Thoracic aorta (tissue), 2 donors: ENCODE data around the gene AKIRIN2. TPM values are rescaled to one million over a fixed set of nuclear protein-coding genes. Genes with fewer than 3 reads are reported as not detected.

Experiments used
- ATAC-seq: fragments of 150-250 bp; one replicate; pipeline ENCODE4 v1.8.0; 2017; ENCODE audit warnings: low read depth; ENCODE audit not compliant: insufficient number of reproducible peaks, low FRiP score
- DNase-seq: peaks from one replicate; pipeline ENCODE4 v3.0.0-alpha.2; 2020; ENCODE audit warnings: low spot score
- H3K27ac ChIP-seq, 2 donors: fragments of 200-600 bp; sonication (generic); 1 replicate in 1 of 2; 2 replicates in 1 of 2; pipeline ENCODE4 v1.5.1; 2016; ENCODE audit warnings: mild to moderate bottlenecking in 2 of 2, moderate library complexity in 2 of 2
- H3K27me3 ChIP-seq: fragments of 200-600 bp; sonication (generic); replicated peaks from 2 replicates; pipeline ENCODE4 v1.6.0; 2016; ENCODE audit warnings: mild to moderate bottlenecking; ENCODE audit not compliant: insufficient read depth
- H3K36me3 ChIP-seq: fragments of 200-600 bp; sonication (generic); one replicate; pipeline ENCODE4 v1.5.1; 2016
- H3K4me1 ChIP-seq, 2 donors: fragments of 200-600 bp; sonication (generic); 1 replicate in 1 of 2; 2 replicates in 1 of 2; pipeline versions ENCODE4 v1.5.1 to v1.6.0; 2016; ENCODE audit warnings: low read depth in 2 of 2, mild to moderate bottlenecking in 1 of 2; ENCODE audit not compliant: control insufficient read depth in 1 of 2
- H3K4me3 ChIP-seq: fragments of 200-600 bp; sonication (generic); 2 replicates; pipeline ENCODE4 v1.5.1; 2016; ENCODE audit warnings: mild to moderate bottlenecking
- H3K9me3 ChIP-seq: fragments of 200-600 bp; sonication (generic); 2 replicates; pipeline ENCODE4 v1.5.1; 2016
- total RNA-seq, 2 donors: library from RNA; depleted of rRNA; stranded (reverse); fragments of >200 nt; gene quantifications; one replicate each; pipeline versions ENCODE4 v1.1.0 to v1.2.3, GENCODE V29; 2016
- TF ChIP-seq, protein P1 (sequence below): fragments of 200-600 bp; sonication (generic); IDR thresholded peaks from one replicate; pipeline ENCODE4 v1.5.1; 2019; ENCODE audit warnings: antibody characterized with exemption

The AKIRIN2 gene
- total RNA-seq, 2 donors from 2014 or later, result 30.5 to 38.7 TPM

DNA sequence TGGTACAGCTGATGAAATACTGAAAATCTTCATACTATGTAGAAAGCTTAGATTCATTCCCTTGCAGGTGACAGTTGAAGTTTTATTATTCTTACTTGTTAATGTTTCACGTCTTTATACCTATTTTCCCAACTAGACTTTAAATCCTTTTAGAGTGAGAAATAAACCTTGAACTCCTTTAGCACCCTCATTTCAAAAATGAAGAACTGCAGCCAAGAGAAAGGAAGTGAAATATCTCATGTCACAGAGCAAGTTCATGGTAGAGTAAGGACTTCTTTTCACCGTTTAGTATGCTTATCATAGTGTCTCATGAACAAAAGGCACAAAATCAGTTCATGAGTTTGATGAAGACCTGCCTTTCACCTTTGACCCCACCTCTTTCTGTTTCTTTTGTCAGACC, 73.6 kb downstream of the AKIRIN2 start:
- Histone ChIP-seq H3K36me3 (peaks cover 2% of the 10 kb centered on the region), H3K4me1 (peaks cover 0 to 8% of the 10 kb centered on the region in 2 donors), H3K4me3 (no peak overlapping the region), H3K9me3 (no peaks in the 10 kb centered on the region), H3K27ac (no peak overlapping the region), H3K27me3 (no peaks in the 10 kb centered on the region)
- TF ChIP-seq, protein P1, sequence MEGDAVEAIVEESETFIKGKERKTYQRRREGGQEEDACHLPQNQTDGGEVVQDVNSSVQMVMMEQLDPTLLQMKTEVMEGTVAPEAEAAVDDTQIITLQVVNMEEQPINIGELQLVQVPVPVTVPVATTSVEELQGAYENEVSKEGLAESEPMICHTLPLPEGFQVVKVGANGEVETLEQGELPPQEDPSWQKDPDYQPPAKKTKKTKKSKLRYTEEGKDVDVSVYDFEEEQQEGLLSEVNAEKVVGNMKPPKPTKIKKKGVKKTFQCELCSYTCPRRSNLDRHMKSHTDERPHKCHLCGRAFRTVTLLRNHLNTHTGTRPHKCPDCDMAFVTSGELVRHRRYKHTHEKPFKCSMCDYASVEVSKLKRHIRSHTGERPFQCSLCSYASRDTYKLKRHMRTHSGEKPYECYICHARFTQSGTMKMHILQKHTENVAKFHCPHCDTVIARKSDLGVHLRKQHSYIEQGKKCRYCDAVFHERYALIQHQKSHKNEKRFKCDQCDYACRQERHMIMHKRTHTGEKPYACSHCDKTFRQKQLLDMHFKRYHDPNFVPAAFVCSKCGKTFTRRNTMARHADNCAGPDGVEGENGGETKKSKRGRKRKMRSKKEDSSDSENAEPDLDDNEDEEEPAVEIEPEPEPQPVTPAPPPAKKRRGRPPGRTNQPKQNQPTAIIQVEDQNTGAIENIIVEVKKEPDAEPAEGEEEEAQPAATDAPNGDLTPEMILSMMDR, result no peak
- DNase-seq, result no peak
- no peak for ATAC-seq

Other genes with a start within 250 kb of the AKIRIN2 start
- 10 to 100 TPM; 14.5 to 24.0 TPM for gene SLC35A1, start 229.3 kb downstream of the AKIRIN2 start, total RNA-seq
- gene RARS2, start 112.2 kb downstream of the AKIRIN2 start, total RNA-seq, result 10 to 100 TPM; 21.4 to 25.0 TPM
- 10 to 100 TPM in 1 of 2 donors, 1 to 10 TPM in 1; 7.3 to 13.8 TPM for gene ORC3, start 112.1 kb downstream of the AKIRIN2 start, total RNA-seq